Central memory CD4-positive, alpha-beta T cell (primary cell): ENCODE data around the gene ARRDC3.
"Not testable (repeated sequence)": the region's sequence is repeated elsewhere in the genome, so short reads cannot be mapped to it uniquely, and the experiment has no call there.

Experiments
- DNase-seq: peaks from one replicate; pipeline ENCODE4 v3.0.0; 2022
- total RNA-seq, 3 experiments: gene quantifications; one replicate each; lab custom pipeline; 2026; lab: John Stamatoyannopoulos, UW

ARRDC3 gene, protein sequence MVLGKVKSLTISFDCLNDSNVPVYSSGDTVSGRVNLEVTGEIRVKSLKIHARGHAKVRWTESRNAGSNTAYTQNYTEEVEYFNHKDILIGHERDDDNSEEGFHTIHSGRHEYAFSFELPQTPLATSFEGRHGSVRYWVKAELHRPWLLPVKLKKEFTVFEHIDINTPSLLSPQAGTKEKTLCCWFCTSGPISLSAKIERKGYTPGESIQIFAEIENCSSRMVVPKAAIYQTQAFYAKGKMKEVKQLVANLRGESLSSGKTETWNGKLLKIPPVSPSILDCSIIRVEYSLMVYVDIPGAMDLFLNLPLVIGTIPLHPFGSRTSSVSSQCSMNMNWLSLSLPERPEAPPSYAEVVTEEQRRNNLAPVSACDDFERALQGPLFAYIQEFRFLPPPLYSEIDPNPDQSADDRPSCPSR
- 34.1 to 543 (median 295) reads per million in 3 experiments for total RNA-seq

DNA sequence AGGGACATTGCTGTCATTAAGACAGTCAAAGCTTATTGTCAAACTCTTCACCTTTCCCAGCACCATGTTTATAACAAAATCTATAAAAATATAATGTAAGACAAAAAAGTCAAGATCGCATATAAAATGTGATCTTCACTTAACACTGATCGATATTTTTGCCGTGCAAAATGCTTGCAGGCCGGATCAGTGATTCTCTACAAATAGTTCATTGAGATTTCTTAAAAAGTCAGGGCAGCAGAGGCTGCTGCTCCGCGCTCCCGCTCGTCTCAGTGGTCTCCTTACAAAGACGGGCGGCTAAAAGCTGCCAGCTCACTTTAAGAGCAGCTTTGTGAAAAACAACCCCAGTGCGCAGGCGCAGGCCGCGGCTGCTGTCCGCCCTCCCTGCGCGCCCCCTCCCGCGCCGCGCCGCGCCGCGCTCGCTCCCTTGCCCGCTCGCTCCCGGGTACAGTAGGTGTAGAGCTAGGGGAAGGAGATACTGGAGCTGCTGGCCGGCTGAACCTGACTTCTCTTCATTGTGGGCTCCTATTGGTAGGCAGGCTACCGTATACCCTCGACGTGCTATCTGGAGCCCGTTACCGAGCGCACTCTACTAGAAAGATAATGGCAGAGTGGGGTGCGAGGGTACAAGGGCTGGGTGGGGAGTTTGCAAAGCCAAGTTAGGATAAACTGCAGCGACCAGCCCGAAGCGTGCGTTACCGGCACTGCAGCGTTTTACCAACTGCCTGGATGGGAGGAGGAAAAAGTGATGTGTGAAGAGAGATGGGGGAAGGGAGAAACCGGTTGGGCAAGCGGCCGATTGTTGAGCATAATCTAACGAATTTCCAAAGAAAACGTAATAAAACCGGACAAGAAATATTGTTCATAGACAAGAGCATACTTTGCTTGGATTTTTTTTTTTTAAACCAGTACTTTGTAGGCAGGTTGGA, at the start of gene ARRDC3:
Gene ARRDC3, minus strand, starts transcription at position 291 of the 929 bp plus-strand sequence. Its CDS starts 225 bp downstream, at position 66.
- DNase-seq, result peak; percentile 95

DNA sequence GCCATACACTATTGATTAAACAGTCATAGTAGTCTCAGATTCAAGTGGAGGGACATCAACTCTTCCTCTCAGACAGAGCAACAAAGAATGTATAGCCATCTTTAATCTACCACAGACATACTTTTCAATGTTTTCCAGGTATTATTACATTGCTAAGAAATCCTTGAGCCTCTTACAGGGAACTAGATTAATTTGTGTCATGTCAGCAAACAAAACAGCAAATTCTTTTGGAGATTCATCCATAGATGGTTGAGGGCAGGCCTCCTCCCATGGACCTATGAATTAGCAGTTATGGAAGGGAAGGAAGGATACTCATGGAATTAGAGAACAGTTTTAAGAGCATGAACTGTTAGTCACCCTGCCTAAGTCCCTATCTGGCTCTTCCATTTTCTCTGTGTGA, 47.8 kb upstream of the ARRDC3 start:
- DNase-seq, result no peak

DNA sequence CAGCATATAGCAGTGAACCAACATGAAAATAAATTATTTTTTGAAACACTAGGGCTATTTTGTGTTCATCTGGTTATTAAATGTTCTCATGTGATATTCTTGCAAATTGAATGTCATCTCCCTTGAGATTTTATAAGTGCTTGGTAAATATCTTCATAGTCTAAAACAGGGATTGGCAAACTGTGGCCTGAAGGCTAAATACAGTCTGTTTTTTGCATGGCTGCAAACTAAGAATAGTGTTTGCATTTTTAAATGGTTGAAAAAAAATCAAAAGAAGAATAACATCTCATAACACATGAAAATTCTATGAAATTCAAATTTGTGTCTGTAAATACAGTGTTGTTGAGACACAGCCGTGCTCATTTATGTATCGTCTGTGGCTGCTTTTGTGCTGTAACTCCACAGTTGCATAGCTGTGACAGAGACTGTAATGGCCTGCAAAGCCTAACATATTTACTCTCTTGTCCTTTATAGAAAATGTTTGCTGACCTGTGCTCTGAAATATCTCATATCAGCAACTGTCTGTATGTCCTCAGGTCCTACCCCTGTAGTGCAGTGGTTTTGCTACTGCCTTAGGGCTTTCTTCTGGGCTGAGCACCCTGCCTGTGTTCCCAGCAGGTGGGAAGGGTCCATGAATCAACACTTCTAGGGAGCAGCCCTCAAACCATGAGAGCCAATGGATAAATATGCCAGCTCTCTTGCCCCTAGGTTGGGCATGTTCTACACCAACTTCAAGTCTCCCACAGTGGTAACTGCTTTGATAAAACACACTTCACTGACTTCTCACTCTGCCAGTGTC, 41.7 kb upstream of the ARRDC3 start:
- DNase-seq, result no peak

DNA sequence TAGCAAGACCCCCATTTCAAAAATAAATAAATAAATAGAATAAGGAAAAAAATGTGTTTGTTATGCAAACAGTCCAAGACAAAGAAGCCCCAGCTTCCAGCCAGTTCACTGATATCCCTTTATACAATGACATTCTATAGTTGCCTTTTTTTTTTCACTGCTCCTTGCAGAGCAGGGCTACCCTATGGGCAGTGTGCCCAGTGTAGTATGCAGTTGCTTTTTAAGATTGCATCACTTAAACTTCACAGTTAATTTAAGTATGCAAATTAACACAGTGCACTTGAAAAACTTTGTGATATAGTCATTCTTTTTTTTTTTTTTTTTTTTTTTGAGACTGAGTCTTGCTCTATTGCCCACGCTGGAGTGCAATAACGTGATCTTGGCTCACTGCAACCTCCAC, 40.8 kb upstream of the ARRDC3 start:
- no peak for DNase-seq

DNA sequence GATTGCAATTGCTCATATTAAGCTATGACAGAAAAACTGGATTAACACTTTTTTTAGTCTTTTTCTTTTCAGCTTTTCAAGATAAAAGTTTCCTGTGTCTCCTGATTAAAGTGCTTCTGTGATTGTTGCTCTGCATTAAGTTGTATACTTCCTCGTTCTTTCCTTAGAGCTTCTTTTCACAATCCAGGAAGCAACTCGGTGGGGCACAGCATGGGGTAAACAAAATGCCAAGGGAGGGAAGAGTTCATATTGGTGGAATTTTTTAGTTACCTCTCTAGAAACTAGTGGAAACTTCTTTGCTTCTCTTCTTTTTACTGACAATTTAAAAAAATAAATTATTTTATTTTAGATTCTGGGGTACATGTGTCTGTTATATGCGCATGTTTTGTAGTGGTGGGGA, 37.8 kb upstream of the ARRDC3 start:
- no peak for DNase-seq

DNA sequence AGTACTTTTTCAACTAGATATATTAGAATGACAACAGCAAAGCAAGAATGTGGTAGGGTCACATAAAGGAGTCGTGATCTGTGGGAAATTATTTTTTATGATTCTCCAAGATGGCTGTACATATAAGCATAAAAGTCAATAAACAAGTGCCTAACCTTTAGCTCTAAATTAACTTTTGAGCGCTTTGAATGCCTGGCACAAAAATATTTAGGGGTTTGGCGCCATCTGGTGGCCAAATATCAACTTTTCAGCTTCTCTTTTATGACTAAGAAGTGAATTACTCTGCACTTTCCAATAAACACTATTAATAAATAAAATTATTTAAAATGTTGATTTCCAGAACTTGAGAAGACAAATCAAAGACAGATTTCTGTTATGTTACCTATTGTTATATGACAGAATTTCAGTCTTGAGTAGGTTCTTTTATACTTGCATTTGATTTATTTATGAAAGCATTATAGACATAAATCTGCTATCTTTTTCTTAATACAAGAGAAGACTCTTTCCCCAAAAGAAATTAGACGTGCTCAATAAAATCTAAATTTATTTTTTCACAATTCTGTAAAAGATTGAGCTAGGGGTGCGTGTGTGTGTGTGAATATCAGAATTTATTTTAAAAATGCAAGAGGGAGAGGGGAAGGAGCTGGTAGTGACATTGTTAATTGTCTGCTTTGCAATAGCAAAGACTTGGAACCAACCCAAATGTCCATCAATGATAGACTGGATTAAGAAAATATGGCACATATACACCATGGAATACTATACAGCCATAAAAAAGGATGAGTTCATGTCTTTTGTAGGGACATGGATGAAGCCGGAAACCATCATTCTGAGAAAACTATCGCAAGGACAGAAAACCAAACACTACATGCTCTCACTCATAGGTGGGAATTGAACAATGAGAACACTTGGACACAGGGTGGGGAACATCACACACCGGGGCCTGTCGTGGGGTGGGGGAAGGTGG, 36.7 kb upstream of the ARRDC3 start:
- peak; percentile 50 for DNase-seq

DNA sequence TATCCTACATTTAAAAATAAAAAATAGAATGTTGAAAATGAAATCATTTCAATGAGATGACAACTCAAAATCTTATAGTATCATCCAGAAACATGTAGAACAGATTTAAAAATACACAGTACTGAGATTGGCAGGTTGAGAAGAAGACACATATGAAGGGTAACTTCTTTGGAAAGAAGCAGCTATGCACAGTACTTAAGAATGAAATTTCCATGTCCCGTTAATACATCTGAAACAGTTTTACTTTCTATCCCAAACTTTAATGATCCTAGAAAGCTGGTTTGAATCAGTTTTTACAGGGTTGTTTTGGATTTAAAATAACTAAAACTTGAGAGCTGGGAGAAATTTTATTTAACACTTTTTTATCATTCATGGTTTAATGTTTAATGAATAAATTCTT, 36.0 kb upstream of the ARRDC3 start:
- DNase-seq, result no peak

DNA sequence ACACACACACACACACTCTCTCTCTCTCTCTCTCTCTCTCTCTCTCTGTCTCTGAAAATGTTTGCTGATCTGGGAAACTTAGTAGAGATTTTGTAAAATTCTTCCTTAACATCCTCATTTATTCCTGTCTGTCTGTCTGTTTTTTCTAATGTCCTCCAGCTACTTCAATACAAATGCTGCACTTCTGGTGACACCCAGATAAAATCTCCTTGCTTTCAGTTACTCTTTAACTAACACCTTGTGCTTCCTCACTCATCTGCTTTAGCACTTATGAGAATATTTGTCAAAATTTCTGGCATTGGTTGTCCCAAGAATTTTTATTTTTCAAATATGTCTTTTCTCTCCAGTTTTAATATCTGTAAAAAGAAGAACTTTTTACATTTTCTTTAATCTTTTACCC, 35.0 kb upstream of the ARRDC3 start:
- DNase-seq, result no peak

DNA sequence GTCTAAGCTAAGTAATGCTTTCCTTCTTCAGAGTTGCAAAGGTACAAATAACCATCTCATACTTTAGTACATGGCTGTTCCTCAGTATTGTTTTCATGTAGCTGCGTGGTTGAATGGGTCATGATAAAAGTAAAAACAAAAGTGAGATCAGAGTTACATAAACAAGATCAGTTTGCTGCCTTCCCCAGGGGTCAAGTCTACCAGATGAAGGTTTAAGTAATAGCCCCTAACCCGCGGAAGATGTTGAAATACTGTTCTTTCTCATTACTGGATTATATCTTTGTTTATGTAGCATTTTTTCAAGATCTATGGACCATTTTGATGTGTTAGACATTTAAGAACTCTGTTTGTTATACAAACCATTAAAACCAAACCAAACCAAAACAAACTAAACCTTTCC, 34.1 kb upstream of the ARRDC3 start:
- no peak for DNase-seq

DNA sequence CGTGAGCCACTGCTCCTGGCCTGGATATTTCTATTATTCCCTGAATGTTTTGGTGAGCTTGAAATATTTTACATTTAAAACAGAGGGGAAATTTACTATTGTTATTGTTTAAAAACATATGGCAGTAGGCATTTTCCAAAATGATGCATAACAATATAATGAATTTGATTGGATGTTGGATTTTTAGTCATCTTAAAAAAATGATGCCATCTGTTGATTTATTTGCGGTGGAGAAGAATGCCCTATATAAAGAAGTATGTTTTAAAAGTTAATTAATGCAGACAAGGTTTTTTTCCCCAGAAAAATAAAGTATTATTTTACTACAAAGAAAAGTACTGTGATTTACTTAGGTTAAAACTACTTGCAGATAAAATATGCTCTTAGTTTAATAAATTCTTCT, 33.4 kb upstream of the ARRDC3 start:
- no peak for DNase-seq

DNA sequence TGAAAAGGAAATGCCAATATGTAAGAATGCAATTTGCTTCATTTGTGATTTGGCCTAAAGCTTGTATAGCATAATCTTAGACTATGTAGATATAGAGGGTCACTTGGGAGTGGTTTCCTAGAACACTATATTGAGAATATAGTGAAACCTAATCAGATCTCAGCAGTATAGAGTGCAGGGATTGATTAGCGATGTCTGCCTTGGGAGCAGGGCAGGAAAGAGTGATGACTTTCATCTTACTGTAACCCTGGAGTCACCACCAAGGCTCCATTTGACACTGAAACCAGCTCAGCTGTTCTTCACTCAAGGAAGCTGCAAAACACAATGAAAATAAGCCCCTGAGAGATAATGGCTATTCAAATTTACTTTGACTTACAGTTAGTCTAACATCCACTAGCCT, 26.2 kb upstream of the ARRDC3 start:
- no peak for DNase-seq

DNA sequence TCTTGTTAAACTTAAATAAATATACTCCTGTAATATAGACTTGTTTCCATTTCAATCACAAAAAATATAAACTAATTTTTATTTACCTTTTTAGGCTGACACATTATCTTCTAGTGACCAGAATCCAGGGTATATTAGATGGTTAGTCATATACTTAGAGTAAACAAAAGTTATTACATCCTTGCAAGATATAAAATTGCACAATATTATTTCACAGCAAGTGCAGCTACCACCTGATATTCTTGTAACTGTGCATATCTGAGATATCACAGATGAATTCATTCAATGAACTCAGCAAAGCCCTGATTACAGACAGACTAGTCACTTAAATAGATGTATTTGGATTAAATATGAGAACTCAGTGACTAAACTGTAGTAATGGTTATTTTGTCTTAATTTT, 25.6 kb upstream of the ARRDC3 start:
- no peak for DNase-seq

DNA sequence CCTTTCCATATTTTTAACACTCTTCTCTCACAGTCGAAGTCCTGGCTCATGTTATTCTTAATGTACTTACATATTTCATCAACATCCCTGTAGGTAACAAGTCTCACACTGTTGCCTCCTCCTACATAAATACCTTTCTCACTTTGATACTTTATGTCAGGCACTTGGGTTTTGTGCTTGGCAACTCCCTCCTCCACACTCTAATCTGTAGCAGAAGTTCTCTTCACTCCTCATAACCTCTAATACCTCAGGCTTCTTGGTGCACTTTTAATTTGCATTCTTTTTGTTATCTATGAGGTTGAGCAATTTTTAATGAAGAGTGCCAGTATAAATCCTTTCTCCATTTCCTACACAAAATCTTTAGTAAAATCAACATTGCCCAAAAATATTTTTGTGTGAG, 24.1 kb upstream of the ARRDC3 start:
- no peak for DNase-seq

DNA sequence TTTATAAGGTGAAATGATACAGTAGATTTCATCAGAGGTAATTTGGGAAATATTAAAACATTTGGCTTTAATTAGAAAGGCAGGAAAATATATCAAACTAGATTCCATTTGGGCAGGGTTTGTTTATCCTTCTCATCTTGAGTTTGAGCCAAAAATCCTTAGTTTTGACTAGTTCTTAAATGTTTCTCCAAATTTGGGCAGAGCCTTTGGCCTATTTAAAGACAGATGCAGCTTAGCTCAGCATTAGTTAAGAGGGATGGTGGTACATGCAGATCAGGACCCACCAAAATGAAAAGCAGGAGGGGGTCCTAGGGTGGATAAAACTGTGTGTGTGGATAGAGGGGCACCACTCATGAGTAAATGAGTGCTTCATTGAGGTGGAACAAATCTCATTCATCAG, 20.3 kb upstream of the ARRDC3 start:
- DNase-seq, result no peak

DNA sequence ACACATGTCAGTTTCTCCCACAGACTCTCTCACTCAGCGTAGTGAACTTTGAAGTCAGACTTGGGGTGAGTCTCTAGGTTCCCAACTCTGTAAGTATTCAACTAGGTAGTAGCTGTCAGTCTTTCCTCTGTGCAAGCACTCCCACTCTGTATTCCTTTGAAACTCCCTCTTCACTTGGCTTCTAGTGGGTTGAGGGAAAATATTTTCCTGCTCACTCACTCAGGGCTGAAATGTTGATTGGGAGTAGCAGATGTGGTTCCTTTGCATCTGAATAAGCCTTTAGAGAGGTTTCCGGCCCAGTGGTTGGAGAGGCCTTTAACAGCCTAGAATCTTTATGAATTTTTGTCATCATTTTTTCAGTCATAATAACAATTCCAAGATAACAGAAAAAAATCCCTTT, 18.1 kb upstream of the ARRDC3 start:
- no peak for DNase-seq

DNA sequence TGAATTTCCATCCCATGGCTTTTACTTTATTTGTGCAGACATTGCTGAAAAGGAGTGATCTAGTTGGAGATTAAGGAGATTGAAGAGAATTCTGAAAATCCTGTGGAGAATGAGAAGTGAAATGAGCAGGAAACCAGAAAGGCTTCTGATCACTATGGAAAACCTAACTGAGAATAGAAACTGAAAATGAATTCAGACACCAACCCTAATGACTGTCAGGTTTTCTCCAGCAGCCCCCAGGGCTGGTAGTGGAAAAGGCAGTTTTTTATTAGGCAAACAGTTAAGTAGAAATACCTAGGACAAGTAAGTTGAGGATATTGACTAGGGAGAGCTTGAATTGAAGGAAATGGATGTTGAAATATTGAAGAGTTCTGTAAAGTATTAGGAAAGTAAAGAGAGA, 14.7 kb upstream of the ARRDC3 start:
- DNase-seq, result no peak

DNA sequence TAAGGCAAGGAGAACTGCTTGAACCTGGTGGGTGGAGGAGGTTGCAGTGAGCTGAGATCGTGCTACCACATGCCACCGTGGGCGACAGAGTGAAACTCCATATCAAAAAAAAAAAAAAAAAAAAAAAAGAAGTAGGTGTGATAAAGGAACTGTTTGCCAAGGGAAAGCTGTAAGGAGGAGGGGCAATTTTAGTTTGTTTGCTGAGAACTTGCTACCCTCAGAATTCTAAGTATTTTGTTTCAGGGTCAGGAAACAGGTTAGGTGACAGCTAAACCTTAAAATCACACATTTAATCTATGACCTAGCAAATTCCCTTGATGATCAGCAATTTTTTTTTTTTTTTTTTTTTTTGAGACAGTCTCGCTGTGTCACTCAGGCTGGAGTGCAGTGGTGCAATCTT, 7.2 kb upstream of the ARRDC3 start:
- DNase-seq, result no peak

DNA sequence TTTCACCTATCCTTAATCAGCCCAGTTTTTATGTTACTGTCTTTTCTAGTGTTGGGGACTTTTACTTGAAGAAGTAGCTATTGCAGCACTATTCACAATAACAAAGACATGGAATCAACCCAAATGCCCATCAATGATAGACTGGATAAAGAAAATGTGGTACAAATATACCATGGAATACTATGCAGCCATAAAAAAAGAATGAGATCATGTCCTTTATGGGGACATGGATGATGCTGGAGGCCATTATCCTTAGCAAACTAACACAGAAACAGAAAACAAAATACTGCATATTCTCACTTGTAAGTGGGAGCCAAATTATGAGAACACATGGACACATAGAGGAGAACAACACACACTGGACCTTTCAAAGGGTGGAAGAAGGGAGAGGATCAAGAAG, 6.4 kb upstream of the ARRDC3 start:
- not testable (repeated sequence) for DNase-seq

DNA sequence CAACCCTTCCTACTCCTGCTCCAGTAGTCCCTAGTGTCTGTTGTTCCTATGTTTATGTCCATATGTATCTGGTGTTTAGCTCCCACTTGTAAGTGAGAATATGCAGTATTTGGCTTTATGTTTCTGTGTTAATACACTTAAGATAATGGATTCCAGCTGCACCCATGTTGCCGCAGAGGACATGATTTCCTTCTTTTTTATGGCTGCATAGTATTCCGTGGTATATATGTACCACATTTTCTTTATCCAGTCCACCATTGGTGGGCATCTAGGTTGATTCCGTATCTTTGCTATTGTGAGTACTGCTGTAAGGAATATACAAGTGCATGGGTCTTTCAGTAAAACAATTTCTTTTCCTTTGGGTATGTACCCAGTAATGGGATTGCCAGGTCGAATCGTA, 5.2 kb upstream of the ARRDC3 start:
- DNase-seq, result no peak

DNA sequence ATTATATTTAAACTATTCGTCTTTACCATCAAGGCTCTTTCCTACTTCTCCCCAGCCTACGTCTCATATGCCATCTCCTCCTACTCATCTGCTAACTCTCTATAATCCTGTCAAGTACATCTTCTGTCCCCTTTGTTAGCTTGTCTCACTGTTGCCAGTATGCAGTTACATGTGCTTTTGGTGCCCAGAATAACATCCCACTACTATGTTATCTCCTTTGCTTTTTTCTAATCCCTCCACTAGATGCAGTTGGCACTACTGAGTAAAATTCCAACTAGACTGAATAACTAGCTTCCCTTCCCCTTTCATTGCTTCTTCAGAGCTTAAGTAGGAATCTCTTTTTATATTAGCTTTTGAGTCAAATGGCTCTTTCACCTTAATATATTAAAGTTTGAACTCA, 3.0 kb upstream of the ARRDC3 start:
- DNase-seq, result no peak

DNA sequence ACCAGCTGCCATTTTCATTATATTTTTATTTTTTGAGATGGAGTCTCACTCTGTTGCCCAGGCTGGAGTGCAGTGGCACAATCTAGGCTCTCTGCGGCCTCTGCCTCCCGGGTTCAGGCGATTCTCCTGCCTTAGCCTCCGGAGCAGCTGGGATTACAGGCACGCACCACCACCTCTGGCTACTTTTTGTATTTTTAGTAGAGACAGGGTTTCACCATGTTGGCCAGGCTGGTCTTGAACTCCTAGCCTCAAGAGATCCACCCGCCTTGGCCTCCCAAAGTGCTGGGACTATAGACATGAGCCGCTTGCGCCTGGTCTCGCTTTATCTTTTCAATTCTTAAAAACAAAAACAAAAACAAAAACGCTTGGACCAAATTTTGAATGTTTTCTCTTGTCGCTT, 2.5 kb upstream of the ARRDC3 start:
- DNase-seq, result not testable (repeated sequence)
